ENCODE measurements around the gene ACER2. TPM values are rescaled to one million over a fixed set of nuclear protein-coding genes. Genes with fewer than 3 reads are reported as not detected.

Gene ACER2
- total RNA-seq, 1 experiment from 2014 or later, result 9.6 TPM

- H3K4me1 ChIP-seq (ENCODE audit: insufficient read depth, low read length), result no peaks in the 10 kb centered on the region
- Mint-ChIP-seq H3K27me3 (ENCODE audit: low read depth) (no peaks in the 10 kb centered on the region), H3K9me3 (no peaks in the 10 kb centered on the region), H3K27ac (no peak overlapping the region), H3K36me3 (ENCODE audit: insufficient read depth in 1 of 3, low read depth in 3 of 3) (no peaks in the 10 kb centered on the region), H3K4me3 (no peak overlapping the region), H3K4me1 (no peaks in the 10 kb centered on the region)
- no peak overlapping the region for H4K5ac ChIP-seq (ENCODE audit: insufficient read length, low read depth, low read length)
- no peak overlapping the region for H3K23ac ChIP-seq (ENCODE audit: insufficient read length, low read depth, low read length)
- H3K27me3 ChIP-seq (ENCODE audit: insufficient read depth, low read length), result no peaks in the 10 kb centered on the region
- no peak overlapping the region for H3K18ac ChIP-seq (ENCODE audit: insufficient read length, low read depth, low read length)
- no peak overlapping the region for H3K9ac ChIP-seq (ENCODE audit: extremely low read depth, insufficient read length, low read length)
- H3K79me2 ChIP-seq (ENCODE audit: insufficient read depth, low read length), result no peaks in the 10 kb centered on the region
- H3K27ac ChIP-seq (ENCODE audit: insufficient read length, low read depth, low read length), result no peak overlapping the region
- H4K91ac ChIP-seq (ENCODE audit: insufficient read length, low read depth, low read length), result no peak overlapping the region
- no peak overlapping the region for H4K8ac ChIP-seq (replicated peaks; ENCODE audit: insufficient read length, low read depth, low read length)
- H3K23me2 ChIP-seq (ENCODE audit: insufficient read length, low read depth, low read length, poor library complexity, severe bottlenecking), result no peaks in the 10 kb centered on the region
- WGBS (ENCODE audit: extremely low coverage, insufficient read length, low lambda C conversion rate), result no CpG with 5 or more reads among the region's 2 CpGs
- H3K4me2 ChIP-seq (ENCODE audit: insufficient read depth, insufficient read length, low read length), result no peak overlapping the region
- TF ChIP-seq, protein P1, sequence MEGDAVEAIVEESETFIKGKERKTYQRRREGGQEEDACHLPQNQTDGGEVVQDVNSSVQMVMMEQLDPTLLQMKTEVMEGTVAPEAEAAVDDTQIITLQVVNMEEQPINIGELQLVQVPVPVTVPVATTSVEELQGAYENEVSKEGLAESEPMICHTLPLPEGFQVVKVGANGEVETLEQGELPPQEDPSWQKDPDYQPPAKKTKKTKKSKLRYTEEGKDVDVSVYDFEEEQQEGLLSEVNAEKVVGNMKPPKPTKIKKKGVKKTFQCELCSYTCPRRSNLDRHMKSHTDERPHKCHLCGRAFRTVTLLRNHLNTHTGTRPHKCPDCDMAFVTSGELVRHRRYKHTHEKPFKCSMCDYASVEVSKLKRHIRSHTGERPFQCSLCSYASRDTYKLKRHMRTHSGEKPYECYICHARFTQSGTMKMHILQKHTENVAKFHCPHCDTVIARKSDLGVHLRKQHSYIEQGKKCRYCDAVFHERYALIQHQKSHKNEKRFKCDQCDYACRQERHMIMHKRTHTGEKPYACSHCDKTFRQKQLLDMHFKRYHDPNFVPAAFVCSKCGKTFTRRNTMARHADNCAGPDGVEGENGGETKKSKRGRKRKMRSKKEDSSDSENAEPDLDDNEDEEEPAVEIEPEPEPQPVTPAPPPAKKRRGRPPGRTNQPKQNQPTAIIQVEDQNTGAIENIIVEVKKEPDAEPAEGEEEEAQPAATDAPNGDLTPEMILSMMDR (conservative IDR thresholded peaks at IDR 0.05), result no peak
- no peak overlapping the region for H3K4ac ChIP-seq (ENCODE audit: low read depth, low read length)
- H2BK5ac ChIP-seq (ENCODE audit: insufficient read length, low read length), result no peak overlapping the region
- H2BK20ac ChIP-seq (ENCODE audit: low read depth, low read length, poor library complexity, severe bottlenecking), result no peak overlapping the region
- no peak overlapping the region for H3K14ac ChIP-seq (ENCODE audit: insufficient read depth, low read length)
- H2BK15ac ChIP-seq (ENCODE audit: low read depth, low read length), result no peak overlapping the region
- no peak overlapping the region for H2BK120ac ChIP-seq (ENCODE audit: low read depth, low read length, poor library complexity, severe bottlenecking)
- H2AK5ac ChIP-seq (ENCODE audit: insufficient read length, low read length), result no peak overlapping the region
- no peaks in the 10 kb centered on the region for H3K9me3 ChIP-seq (ENCODE audit: control insufficient read depth, low read depth, low read length)
- no peak overlapping the region for H3K56ac ChIP-seq (ENCODE audit: insufficient read length, low read depth, low read length)
- H3K79me1 ChIP-seq (ENCODE audit: insufficient read depth, low read depth, low read length, poor library complexity, severe bottlenecking), result no peaks in the 10 kb centered on the region
- H3T11ph ChIP-seq (ENCODE audit: low read length), result no peak overlapping the region
- no peak overlapping the region for H2BK12ac ChIP-seq (ENCODE audit: insufficient read length, low read depth, low read length)
- DNase-seq, result no peak
- no peak overlapping the region for H2AFZ ChIP-seq (ENCODE audit: low read length)
- H4K20me1 ChIP-seq (ENCODE audit: control insufficient read depth, insufficient read depth, insufficient read length), result no peaks in the 10 kb centered on the region
Measured at GRCh38 chr9:19485193-19485592, 76.4 kb downstream of the ACER2 start.

Data from H9 (cell line).